ENCODE measurements around the gene ABCF3. TPM values are rescaled to one million over a fixed set of nuclear protein-coding genes. Genes with fewer than 3 reads are reported as not detected.

Gene ABCF3
- total RNA-seq, 4 donors from 2014 or later, result 58.6 to 286 (median 133) TPM

DNA sequence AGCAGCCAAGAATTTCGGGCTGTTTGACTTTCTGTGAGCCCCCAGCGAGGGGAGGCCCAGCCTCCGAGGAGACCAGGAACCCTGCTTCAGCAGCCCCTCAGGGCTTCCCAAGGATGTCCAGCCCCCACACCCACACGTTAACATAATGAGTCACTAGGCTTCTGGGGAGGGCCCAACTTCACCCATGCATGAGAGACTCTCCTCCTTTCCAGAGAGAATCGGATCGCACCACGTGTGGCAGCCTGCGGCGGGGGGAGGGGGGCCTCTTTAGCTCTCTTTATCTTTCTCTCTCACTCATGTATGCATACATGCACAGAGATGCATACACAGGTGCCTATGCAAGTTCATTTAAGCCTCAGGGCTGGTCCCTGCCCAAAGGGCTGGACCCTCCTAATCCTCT lies 14.4 kb upstream of the ABCF3 start:
- Histone ChIP-seq H3K27ac (no peak overlapping the region), H3K9me3 (no peaks in the 10 kb centered on the region), H3K36me3 (peaks cover 0 to 20% (median 9%) of the 10 kb centered on the region in 4 donors), H3K4me3 (no peak overlapping the region), H3K4me1 (peaks cover 10 to 18% (median 15%) of the 10 kb centered on the region in 4 donors), H3K27me3 (no peaks in the 10 kb centered on the region)
- intact Hi-C loops (cut with DNase I; ENCODE audit: low total_unique reads) (no loop called here), in situ Hi-C loops (cut with MboI; ENCODE audit: low pct_ligation_motif_present in 1 of 4, low pct_unique_long_range_greater_than_20kb in 1 of 4, low sequenced_read_pairs in 3 of 4) (no loop called here)
- no peak for DNase-seq
- 75 to 100% methylated on average over 2 to 9 of the region's 9 CpGs for WGBS, 2 donors (ENCODE audit: low coverage in 1 of 2)
- TF ChIP-seq POLR2A (IDR thresholded peaks at IDR 0.05) (no peak), EP300 (IDR thresholded peaks at IDR 0.05; ENCODE audit: low read depth) (no peak), POLR2AphosphoS5 (IDR thresholded peaks at IDR 0.05) (no peak)
- TF ChIP-seq, protein P1, sequence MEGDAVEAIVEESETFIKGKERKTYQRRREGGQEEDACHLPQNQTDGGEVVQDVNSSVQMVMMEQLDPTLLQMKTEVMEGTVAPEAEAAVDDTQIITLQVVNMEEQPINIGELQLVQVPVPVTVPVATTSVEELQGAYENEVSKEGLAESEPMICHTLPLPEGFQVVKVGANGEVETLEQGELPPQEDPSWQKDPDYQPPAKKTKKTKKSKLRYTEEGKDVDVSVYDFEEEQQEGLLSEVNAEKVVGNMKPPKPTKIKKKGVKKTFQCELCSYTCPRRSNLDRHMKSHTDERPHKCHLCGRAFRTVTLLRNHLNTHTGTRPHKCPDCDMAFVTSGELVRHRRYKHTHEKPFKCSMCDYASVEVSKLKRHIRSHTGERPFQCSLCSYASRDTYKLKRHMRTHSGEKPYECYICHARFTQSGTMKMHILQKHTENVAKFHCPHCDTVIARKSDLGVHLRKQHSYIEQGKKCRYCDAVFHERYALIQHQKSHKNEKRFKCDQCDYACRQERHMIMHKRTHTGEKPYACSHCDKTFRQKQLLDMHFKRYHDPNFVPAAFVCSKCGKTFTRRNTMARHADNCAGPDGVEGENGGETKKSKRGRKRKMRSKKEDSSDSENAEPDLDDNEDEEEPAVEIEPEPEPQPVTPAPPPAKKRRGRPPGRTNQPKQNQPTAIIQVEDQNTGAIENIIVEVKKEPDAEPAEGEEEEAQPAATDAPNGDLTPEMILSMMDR (IDR thresholded peaks at IDR 0.05), result no peak

DNA sequence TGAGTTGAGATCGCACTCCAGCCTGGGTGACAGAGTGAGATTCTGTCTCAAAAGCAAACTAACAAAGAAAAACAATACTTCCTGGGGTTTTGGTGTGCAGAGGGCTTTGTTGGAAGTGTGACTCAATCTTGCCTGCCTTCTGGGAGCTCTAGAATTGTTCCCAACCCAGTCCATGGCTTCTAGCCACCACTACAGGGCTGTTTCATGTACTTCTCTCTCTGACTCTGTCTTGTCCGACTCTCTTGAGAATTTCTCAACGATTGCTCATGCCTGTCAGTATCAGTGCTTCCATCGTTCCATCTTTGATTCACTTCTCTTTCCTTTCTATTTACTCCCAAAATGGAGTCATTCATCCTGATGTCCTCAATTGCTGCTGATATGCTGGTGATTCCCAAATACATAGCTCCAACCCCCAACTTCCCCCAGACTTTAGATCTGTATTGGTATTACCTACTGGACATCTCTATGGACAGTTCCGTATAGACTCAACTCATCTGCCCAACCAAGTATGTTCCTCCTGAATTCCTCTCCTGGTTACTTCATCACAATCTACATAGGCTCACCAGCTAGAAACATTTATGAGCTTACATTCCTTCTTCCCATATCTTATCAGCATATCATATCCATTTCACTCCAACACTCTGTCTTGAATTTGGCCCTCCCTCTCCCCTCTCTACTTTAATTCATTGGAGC lies 13.2 kb upstream of the ABCF3 start:
- Histone ChIP-seq H3K9me3 (no peaks in the 10 kb centered on the region), H3K27me3 (no peaks in the 10 kb centered on the region), H3K4me1 (peaks cover 19 to 31% (median 26%) of the 10 kb centered on the region in 4 donors), H3K36me3 (peaks cover 0 to 17% (median 5%) of the 10 kb centered on the region in 4 donors), H3K4me3 (no peak overlapping the region), H3K27ac (no peak overlapping the region)
- TF ChIP-seq POLR2A (IDR thresholded peaks at IDR 0.05), result no peak
- no peak for TF ChIP-seq POLR2AphosphoS5 (IDR thresholded peaks at IDR 0.05)
- TF ChIP-seq, protein P1 (IDR thresholded peaks at IDR 0.05), result no peak
- TF ChIP-seq EP300 (IDR thresholded peaks at IDR 0.05; ENCODE audit: low read depth), result no peak
- WGBS, 2 donors (ENCODE audit: low coverage in 1 of 2), result 85 to 91% methylated on average over 5 of the region's 5 CpGs
- DNase-seq, result no peak
- in situ Hi-C loops (cut with MboI; ENCODE audit: low pct_ligation_motif_present in 1 of 4, low pct_unique_long_range_greater_than_20kb in 1 of 4, low sequenced_read_pairs in 3 of 4), result no loop called here
- intact Hi-C loops (cut with DNase I; ENCODE audit: low total_unique reads), result no loop called here

DNA sequence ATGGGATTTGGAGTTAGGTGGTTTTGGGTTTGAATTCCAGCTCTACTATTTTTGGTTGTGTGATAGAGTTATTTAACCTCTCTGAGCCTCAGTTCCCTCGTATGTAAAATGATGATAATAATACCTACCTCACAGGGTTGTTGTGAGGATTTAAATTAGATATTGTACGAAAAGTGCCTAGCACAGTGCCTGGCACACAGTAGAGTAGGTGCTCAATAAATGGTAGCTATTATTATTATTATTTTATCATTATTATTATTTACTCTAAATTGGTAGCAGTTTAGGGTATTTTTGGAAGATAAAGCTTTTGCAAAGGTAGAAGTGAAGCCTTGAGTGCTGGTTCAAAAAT lies 12.7 kb upstream of the ABCF3 start:
- 84 to 89% methylated on average over 2 of the region's 2 CpGs for WGBS, 2 donors (ENCODE audit: low coverage in 1 of 2)
- in situ Hi-C loops (cut with MboI; ENCODE audit: low pct_ligation_motif_present in 1 of 4, low pct_unique_long_range_greater_than_20kb in 1 of 4, low sequenced_read_pairs in 3 of 4), result no loop called here
- no peak overlapping the region for H3K4me3 ChIP-seq
- H3K9me3 ChIP-seq, result no peaks in the 10 kb centered on the region
- DNase-seq, result no peak
- intact Hi-C loops (cut with DNase I; ENCODE audit: low total_unique reads), result no loop called here
- H3K4me1 ChIP-seq, result peaks cover 19 to 36% (median 29%) of the 10 kb centered on the region in 4 donors
- H3K36me3 ChIP-seq, result peaks cover 0 to 15% (median 3%) of the 10 kb centered on the region in 4 donors
- peak overlapping the region in 3 of 4 donors; percentile 30 to 98 (median 73) for H3K27ac ChIP-seq
- TF ChIP-seq EP300 (IDR thresholded peaks at IDR 0.05; ENCODE audit: low read depth) (no peak), POLR2AphosphoS5 (IDR thresholded peaks at IDR 0.05) (no peak), POLR2A (IDR thresholded peaks at IDR 0.05) (no peak)
- TF ChIP-seq, protein P1 (IDR thresholded peaks at IDR 0.05), result no peak
- H3K27me3 ChIP-seq, result no peaks in the 10 kb centered on the region

DNA sequence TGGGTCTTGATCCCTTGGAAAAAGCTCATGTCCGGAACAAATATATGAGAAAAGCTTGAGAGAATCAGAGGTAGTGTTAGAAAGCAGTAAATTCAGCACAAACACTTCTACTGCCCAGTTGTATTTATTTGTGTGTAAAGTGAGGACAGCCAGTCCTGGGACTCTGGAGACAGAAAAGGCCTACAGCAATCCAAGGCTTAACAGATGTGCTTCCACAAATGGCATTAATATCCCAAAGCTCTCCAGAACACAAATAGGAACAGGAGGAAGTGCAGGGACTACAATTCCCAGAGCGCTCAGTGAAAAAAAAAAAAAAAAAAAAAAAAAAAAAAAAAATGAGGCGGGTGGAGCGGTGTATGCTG lies 11.7 kb upstream of the ABCF3 start:
- peaks cover 19 to 38% (median 29%) of the 10 kb centered on the region in 4 donors for H3K4me1 ChIP-seq

More for the DNA sequence above, 11.7 kb upstream of the ABCF3 start:
- intact Hi-C loops (cut with DNase I; ENCODE audit: low total_unique reads), result no loop called here
- peaks cover 0 to 20% (median 7%) of the 10 kb centered on the region in 4 donors for H3K36me3 ChIP-seq
- in situ Hi-C loops (cut with MboI; ENCODE audit: low pct_ligation_motif_present in 1 of 4, low pct_unique_long_range_greater_than_20kb in 1 of 4, low sequenced_read_pairs in 3 of 4), result no loop called here
- peak overlapping the region; percentile 30 to 98 (median 84) for H3K27ac ChIP-seq
- no peaks in the 10 kb centered on the region for H3K27me3 ChIP-seq
- H3K4me3 ChIP-seq, result no peak overlapping the region
- TF ChIP-seq, protein P1 (IDR thresholded peaks at IDR 0.05), result no peak
- TF ChIP-seq EP300 (IDR thresholded peaks at IDR 0.05; ENCODE audit: low read depth) (no peak), POLR2A (IDR thresholded peaks at IDR 0.05) (no peak), POLR2AphosphoS5 (IDR thresholded peaks at IDR 0.05) (no peak)
- 12 to 73% methylated on average over 1 to 4 of the region's 4 CpGs for WGBS, 2 donors (ENCODE audit: low coverage in 1 of 2)
- DNase-seq, result no peak
- H3K9me3 ChIP-seq, result no peaks in the 10 kb centered on the region
